Chondrocyte (in vitro differentiated cells): ENCODE data around the gene GPR153. TPM values are rescaled to one million over a fixed set of nuclear protein-coding genes. Genes with fewer than 3 reads are reported as not detected.

Experiments
- DNase-seq: peaks from one replicate; pipeline ENCODE4 v3.0.0; 2021; ENCODE audit warnings: mixed read lengths, low spot score
- H3K27ac Mint-ChIP-seq: one replicate; pipeline ENCODE4 v1.8.0; 2021; ENCODE audit warnings: mild to moderate bottlenecking, moderate library complexity, mixed read lengths; ENCODE audit not compliant: unreplicated experiment
- H3K27me3 Mint-ChIP-seq: 2 replicates; pipeline ENCODE4 v1.8.0; 2021; ENCODE audit warnings: low read depth, mixed read lengths
- H3K36me3 Mint-ChIP-seq: 2 replicates; pipeline ENCODE4 v1.8.0; 2021; ENCODE audit warnings: low read depth, mixed read lengths
- H3K4me1 Mint-ChIP-seq: 2 replicates; pipeline ENCODE4 v1.8.0; 2021; ENCODE audit warnings: low read depth, mild to moderate bottlenecking, mixed read lengths
- H3K4me3 Mint-ChIP-seq: one replicate; pipeline ENCODE4 v1.8.0; 2021; ENCODE audit warnings: mild to moderate bottlenecking, moderate library complexity, mixed read lengths; ENCODE audit not compliant: unreplicated experiment
- H3K9me3 Mint-ChIP-seq: 2 replicates; pipeline ENCODE4 v1.8.0; 2021; ENCODE audit warnings: low read depth, mixed read lengths
- CTCF ChIP-seq: fragments of 200-600 bp; sonication (generic); IDR thresholded peaks from 2 replicates; pipeline ENCODE4 v1.5.0; 2021; ENCODE audit warnings: antibody characterized with exemption, mild to moderate bottlenecking, moderate library complexity
- total RNA-seq: library from RNA; stranded (reverse); gene quantifications from 3 replicates; pipeline ENCODE4 v1.2.1, GENCODE V29; 2021

GPR153 gene
- total RNA-seq, 1 donor from 2014 or later: 4.4 TPM

GRCh38 chr1:6245086-6245868 lies 15.6 kb downstream of the GPR153 start:
- peaks cover 40% of the 10 kb centered on the region for H3K27me3 Mint-ChIP-seq
- peak; percentile 86 for TF ChIP-seq CTCF
- H3K4me3 Mint-ChIP-seq: no peak overlapping the region

DNA sequence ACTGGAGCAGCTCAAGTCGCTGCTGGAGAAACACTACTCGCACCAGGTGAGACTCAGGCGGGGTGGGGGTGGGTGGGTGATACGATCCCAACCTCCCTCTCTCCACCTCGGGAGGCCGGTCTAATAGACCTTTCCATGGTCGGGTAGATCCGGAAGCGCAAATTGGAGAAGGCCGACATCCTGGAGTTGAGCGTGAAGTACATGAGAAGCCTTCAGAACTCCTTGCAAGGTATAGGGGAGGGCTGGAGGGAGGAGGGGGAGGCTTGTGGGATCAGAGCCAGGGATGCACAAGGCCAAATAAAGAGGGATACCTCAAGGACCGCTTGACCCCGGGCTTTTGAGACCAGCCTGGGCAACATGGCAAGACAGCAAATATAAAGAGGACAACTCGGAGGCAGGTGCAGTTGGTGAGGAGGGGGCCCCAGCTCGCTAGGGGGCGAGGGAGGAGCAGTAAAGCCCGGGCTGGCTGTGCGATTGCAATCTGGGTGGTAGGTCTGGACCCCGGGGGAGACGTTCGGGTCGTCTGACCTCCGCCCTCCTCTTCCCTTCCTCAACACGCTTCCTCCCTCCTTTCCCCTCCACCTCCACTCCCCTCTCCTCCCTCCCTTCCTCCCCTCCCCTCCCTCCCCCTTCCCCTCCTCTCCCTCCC lies 16.4 kb downstream of the GPR153 start:
- Mint-ChIP-seq H3K27me3 (peaks cover 41% of the 10 kb centered on the region), H3K4me1 (peaks cover 15% of the 10 kb centered on the region), H3K36me3 (no peaks in the 10 kb centered on the region), H3K4me3 (no peak overlapping the region), H3K9me3 (no peaks in the 10 kb centered on the region), H3K27ac (no peak overlapping the region)
- TF ChIP-seq CTCF: no peak
- no peak for DNase-seq

More at GRCh38 chr1:6245086-6245868, 15.6 kb downstream of the GPR153 start:
- H3K27ac Mint-ChIP-seq: no peak overlapping the region
- no peaks in the 10 kb centered on the region for H3K36me3 Mint-ChIP-seq
- H3K9me3 Mint-ChIP-seq: no peaks in the 10 kb centered on the region
- peak; percentile 95 for DNase-seq
- peaks cover 15% of the 10 kb centered on the region for H3K4me1 Mint-ChIP-seq

DNA sequence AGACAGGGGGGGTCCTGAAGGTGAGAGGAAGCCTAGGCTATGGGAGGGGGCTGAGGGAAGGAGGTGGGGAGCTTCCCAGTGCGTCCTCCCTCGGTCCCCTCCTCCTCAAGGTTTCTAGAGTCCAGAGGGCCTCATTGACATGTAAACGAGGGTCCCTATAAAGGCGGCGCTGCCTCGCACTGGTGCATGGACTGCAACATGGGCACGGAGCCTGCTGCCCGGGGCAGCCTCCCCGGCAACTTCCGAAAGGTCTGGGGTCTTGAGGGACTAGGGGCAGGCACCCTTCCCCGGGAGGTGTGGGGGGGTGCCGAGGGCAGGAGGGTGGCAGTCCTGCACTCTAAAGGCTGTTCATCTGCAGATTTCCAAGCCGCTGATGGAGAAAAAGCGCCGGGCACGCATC lies 16.9 kb downstream of the GPR153 start, which contains the start of gene HES3:
HES3 (plus strand) TSS at position 187 of the 400 bp plus-strand sequence; CDS start at position 374, 187 bp downstream.
- H3K9me3 Mint-ChIP-seq: no peaks in the 10 kb centered on the region
- TF ChIP-seq CTCF: no peak
- DNase-seq: no peak
- peaks cover 15% of the 10 kb centered on the region for H3K4me1 Mint-ChIP-seq
- H3K36me3 Mint-ChIP-seq: no peaks in the 10 kb centered on the region
- peaks cover 43% of the 10 kb centered on the region for H3K27me3 Mint-ChIP-seq
- no peak within 1 kb of the TSS for H3K4me3 Mint-ChIP-seq
- no peak within 1 kb of the TSS for H3K27ac Mint-ChIP-seq

- no peak overlapping the region for H3K4me3 Mint-ChIP-seq
- H3K27me3 Mint-ChIP-seq: peaks cover 43% of the 10 kb centered on the region
- H3K9me3 Mint-ChIP-seq: no peaks in the 10 kb centered on the region
- no peaks in the 10 kb centered on the region for H3K36me3 Mint-ChIP-seq
- no peak for TF ChIP-seq CTCF
- H3K4me1 Mint-ChIP-seq: peaks cover 15% of the 10 kb centered on the region
- H3K27ac Mint-ChIP-seq: no peak overlapping the region
- DNase-seq: no peak
These were observed 17.7 kb downstream of the GPR153 start for GRCh38 chr1:6243053-6243834.
